RKO (cell line): ENCODE measurements around the gene MRPL42.

Experiments used
- DNase-seq: peaks from one replicate; pipeline ENCODE4 v3.0.0-alpha.2; 2016; ENCODE audit warnings: low spot score

The MRPL42 gene

DNA sequence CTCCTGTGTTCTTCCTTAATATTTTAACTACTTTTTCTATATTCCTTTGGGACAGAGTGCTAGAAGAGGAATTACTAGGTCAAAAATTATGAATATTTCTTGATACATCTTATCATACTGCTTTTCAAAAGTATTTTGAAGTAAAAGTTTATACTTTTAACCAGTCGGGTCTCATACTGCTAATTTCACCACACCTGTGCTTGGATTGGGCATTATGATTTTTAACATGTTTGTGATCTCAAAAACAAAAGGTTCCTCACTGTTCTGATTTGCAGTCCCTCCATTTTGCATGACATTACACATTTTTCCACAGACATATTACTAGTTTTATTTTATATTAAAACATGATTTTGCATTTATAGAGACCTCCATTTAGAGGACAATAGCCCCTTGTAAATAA lies 32.9 kb downstream of the MRPL42 start:
- no peak for DNase-seq

DNA sequence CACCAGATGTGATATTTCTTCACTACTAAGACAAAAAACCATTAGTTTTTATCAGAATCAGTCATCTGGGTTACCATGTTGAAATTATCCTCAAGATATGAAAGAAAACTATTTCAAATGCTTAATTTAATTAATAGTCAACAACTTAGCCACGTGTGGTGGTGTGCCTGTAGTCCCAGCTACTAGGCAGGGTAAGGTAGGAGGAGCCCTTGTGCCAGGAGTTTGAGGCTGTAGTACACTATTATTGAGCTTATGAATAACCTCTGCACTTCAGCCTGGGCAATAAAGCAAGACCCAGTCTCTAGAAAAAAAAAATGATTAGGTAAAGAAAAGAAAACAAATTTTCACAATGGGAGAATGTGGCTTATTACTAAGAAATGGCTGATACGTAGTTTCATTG lies 33.4 kb downstream of the MRPL42 start:
- DNase-seq: no peak

DNA sequence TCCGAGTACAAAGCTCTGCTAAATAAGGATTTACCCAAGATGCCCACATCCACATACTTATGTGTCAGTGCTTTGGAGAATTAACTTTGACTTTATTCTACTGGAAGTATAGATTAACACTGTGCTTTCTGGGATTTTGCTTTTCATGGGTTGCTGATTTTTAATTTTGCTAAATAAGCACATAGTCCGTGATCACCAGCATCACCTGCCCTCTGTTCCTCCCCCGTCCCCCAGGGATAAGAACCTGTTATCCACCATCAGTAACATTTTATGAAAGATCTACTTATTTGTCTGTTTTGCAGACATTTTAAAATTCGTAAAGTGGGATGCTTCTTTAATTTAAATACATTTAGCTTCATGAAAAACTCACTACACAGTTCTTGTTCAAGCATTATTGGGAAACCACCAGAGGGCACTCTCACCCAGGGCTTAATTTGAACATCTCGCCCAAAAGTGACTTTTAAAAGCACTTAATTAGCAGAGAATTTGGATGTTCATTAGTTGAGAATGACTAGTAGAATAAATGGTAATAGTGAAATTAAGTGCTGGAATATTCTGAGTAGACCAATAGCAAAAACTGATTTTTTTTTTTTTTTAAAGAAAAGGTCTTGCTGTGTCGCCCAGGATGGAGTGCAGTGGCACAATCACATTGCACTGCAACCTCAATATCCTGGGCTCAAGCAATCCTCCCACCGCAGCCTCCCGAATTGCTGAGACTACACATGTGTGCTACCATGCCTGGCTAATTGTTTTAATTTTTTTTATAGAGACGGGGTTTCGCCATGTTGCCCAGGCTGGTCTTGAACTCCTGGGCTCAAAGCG lies 35.7 kb downstream of the MRPL42 start:
- DNase-seq: peak; percentile 41

DNA sequence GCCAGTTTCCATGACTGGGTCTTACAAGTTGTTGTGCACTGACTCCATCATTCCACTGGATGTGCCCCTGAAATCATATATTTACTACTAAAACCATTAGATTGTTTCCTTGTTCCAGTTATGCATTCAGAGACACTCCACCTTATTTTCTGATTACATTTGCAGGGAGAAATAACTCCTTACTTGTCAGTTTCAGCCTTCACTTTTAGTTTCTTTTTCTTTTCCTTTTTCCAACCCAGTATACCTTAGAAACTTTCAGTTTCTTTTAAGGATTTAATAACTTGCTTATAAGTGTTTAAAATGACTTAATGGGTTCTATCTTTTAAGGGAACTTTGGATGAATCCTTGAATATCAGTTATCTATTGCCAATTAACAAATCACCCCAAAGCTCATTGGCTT lies 39.9 kb downstream of the MRPL42 start:
- no peak for DNase-seq

DNA sequence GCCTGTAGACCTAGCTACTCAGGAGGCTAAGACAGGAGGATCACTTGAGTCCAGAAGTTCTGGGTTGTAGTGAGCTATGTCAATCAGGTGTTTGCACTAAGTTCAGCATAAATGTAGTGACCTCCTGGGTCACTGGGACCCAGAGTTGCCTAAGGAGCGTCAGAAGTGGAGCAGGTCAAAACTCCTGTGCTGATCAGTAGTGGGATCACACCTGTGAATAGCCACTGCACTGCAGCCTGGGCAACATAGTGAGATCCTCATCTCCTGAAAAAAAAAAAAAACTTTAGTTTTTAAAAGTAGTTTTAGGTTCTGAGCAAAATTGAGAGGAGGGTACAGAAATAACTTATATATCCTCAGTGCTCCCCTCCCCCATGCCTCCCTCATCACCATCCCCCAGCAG lies 42.2 kb downstream of the MRPL42 start:
- DNase-seq: no peak

DNA sequence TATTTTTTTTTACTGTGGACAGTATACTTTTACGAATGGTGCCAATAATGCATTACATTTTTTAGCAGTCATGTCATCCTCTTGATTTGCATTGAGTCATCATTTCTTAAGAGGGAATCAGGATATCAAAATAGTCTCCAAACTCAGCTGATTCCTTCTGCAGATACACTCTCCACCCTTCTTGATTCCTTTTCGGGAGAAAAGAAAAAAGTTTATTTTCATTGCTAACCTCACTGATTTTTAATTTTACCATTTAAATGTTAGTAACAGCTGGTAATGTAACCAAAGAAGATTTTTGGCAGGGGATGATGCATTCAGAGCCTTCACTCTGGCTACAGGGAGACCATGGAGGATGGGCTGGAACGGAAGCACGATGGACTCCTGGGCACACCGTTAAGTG lies 47.5 kb downstream of the MRPL42 start:
- DNase-seq: peak; percentile 67

DNA sequence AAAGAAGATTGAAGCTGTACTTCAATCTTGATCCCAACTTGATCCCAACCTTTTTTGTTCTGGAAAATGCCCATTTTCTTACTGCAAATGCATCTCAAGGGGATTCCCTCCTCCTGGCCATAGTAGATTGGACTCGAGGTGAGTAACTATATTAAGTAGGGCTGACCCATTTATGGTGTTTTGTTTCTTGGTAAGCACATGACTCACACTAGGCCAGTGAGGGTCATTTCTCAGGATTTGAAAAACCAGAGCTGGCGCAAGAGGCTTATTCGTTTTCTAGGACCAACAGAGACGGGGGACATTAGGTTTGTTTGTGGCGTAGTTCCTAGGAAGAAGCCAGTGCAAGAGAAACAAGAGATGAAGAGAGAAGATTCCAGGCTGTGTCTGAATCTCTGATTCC lies 51.4 kb downstream of the MRPL42 start:
- peak; percentile 24 for DNase-seq

DNA sequence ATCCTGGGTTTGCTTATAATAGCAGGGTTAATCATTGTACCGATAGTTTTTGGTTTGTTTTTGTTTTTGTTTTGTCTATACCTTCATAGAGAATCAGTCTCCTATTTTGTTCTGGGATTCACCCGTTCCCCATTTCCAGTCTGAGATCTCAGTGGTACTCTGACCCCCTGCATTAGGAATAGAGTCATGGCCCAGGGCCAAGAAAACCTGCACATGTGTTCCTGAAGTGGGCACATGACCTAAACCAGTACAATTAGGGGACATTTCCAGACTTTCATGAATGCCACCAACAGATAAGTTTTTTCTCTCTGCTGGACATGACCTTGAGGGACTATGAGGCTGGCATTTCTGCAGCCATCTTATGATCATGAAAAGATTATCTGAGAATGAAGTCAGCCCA lies 52.5 kb downstream of the MRPL42 start:
- no peak for DNase-seq

DNA sequence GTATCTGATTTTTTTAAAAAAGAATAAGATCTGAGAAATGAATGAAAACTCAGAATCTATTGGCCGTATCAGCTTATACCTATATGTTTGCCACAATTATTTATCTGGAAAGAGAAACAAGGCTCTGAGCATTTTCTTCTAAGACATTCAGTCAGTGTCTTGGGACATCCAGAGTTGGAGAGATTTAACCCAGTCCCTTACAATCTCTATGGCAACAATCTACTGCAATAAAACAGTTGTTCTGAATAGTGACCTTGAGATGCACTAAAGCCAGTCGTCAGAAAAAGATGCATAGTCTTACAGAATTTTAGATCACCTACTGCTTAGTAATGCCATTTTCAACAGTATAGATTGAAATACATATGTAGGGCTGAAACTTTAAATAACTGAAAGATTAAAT lies 53.1 kb downstream of the MRPL42 start:
- DNase-seq: no peak

DNA sequence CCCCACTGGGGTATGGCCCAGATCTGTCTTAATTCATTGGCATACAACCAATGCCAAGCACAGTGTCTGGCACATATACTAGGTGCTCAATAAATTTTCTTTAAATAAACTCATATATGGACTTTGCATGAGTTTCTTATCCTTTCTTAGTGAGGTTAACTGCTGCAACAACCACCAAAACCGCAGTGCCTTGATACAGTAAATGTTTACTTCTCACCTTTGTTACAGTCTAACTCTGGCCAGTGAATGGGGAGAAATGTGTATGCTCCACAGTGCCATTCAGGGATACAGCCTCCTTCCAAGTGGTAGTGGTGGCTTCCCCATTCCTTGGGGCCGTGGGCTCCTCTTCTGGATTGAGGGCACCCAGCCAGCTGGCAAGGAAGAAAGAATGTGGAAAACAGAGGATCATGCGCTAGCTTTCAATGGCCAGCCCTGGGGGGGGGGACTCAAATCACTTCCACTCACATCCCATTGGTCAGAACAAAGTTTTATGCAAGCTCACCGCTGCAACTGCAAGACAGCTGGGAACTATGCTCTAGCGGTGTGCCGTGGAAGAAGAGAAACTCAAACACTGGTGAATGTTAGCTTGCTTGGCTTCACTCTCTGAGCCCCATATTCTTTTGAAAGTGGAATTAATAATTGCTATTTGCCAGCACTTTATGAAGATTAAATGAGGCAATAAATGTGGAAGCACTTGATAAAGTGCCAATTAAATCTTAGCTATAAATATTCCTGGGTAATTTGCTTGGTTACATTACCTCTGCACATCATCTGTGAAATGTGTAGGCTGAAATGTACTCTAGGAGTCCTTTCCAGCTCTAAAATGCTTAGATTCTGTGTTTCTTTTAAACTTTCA lies 54.1 kb downstream of the MRPL42 start:
- no peak for DNase-seq

DNA sequence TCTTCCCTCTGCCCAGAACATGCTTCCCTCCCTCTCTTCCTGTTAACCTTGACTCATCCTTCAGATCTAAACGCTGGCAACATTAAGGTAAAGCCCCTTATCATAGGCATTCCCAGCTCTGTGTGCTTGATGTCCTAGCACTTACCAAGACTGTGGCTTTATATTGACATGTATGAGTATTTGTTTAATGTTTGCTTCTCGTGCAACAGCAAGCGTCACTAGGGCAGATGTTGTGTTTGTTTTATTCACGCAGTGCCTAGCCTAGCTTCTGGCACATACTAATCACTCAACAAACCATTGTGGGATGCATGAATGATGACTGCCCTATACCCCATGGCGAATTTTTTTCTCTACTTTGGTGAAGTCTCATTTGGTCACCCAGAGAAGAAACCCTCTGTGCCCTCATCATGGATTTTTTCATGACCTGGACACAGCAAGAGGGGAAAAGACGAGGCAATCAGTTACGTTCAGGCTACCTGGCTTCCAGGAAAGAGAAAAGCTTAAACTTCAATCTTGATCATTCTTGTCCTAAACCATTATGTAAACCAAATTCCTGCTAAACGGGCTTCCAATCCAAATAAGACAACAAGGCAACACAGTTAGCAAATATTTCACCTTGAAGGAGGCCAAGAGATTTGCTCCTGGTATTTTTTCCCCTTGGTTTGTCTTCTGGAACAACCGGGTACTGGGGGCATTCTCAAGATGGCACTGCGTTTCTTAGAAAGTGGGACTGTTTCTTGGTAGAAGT lies 57.2 kb downstream of the MRPL42 start:
- DNase-seq: no peak

DNA sequence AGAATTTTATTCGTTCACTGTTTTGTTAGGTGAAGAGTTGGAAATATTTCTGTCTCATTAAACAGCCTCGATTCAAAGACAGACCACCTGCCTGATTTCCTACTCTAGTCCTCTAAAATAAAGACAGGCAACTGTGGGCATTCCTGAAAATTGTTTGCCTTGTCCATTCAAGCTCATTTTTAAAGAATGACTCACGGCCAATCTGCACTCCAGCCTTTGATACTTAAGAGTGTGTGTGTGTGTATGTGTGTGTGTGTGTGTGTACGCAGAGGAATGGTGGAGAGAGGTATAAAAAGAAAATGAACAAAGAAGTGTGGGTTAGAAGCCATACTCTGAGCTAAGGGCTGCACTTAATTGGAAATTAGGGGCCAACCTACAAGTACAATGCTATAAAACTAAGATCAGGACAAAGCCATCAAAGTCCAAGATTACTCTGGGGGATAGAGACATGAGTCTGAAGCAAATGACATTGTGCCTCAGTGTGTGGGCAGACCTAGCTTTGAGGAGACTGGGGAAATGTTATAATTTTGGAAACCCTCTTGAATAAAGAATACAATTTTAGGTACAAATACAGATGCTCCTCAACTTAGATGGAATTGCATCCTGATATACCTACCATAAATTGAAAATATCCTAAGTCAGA lies 59.6 kb downstream of the MRPL42 start:
- peak; percentile 42 for DNase-seq

DNA sequence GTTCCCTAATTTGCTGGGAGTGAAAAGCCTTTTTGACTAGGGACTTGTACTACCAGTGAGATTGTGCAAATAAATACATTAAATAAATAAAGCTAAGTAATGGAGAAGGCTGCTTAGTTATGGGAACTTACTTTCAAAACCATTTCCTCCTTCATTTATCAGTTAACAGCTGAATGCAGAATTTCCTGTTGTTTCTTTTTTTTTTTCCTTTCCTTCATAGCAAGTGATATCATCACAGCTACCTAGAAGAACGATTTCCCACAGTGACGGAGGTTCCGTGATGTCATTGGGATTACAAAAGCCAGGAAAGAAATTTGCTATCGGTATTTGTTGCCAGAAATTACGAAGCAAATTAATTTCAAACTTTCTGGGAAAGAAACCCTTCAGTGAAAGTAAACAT lies 63.0 kb downstream of the MRPL42 start:
- DNase-seq: no peak

DNA sequence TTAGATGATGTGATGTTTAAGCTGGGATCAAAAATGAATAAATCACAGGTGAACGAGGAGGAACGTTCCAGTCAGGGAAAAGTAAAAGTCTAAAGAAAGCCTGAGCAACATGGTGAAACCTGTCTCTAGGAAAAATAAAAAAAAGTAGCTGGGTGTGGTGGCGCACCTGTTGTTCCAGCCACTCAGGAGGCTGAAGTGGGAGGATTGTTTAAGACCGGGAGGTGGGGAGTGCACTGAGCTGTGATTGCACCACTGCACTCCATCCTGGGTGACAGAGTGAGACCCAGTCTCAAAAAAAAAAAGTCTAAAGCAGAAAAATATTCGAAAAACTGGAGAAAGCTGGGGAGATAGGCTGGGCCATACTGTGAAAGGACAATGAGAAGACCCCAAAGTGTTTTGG lies 66.0 kb downstream of the MRPL42 start:
- DNase-seq: no peak

DNA sequence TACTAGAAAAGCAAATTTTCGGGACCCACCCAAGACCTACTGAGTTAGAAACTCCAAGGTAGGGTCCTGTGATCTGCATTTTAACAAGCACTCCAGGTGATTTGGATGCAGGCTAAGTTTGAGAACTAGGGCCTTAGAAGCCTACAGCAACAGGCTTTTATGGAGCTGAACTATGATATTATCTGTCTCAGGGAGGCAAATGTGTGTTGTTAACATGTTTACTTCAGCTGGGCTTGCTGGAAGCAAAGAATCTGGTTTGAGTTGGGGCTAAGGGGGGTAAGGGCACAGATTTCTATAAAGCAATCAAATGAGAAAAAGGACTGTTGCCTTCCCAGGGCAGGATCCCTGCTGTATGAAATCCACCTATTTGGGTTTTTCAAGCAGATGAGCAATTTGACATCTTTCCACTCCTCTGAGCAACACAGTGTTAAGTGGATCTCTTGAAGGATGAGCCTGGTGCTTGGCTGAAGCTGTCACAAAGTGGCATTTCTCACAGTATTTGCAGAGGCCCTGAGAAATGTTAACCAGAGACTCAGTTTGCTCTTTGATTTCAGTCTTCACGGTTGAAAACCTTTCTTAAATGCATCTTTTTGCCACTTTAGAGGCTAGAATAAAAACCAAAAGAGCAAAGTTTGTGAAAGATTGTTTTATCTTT lies 68.9 kb downstream of the MRPL42 start:
- no peak for DNase-seq

DNA sequence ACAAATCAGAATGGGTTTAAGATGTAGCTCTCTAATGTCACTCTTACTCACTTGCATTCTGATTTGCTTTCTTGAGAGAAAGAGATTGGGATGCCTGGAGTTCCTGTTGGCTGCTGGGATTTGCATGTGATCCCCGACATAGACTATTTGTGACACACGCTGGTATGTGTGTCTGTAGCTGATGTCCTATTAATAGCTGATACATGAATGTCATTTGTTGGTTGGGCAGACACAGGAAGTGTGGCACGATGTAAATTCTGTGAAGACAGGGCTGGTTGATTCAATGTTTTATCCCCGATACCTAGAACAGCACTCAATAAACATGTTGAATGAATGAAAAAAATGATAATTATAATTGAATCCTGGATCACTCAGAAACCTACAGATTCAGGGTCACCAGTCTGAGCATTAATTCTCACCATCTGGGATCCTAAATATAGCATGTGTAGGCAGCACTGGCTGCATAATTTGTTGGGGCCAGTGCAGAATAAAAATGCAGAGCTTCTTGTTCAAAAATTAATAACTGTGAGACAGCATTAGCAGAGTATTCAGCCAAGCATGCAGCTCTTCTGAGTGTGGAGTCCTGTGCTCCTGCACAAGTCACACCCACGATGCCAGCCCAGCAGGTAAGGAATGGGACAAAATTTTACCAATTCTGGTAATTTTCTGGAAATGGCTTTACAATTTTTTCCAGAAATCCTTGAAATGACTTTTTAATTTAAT lies 69.6 kb downstream of the MRPL42 start:
- no peak for DNase-seq

DNA sequence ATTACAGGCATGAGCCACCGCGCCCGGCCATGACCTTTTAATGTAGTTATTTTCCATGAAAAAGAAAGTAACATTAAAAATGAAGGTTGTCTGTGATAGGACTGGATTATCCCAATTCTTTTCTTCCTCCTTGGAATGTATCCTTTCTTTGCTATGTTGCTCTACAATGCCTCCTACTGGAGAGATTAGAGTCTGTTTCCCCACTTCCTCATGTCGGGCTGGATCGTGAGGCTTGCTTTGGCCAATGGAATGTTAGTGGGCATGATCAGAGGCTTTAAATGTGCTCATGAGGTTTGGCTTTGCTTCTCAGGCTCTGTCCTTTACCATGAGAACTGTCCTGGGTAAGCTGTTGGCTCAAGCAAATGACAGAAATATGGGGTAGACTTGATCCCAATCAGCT lies 70.5 kb downstream of the MRPL42 start:
- DNase-seq: no peak

DNA sequence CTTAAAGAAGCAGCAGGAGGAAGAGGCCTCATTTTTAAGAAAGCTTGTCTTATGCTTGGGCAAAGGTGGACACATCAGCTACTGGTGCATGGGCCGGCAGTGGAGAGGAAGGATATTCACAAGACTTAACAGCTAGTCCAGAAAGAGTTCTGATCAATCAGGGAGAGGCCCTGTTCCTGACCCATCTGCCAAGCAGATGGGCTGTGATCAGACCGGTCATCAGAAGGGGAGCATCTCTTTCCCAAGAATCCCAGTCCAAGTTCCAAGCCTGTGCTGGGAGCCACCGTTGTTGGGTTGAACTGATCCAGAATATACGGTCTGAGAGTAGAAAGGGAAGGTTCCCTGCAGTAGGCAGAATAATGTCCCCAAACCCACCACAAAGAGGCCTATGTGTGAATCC lies 72.5 kb downstream of the MRPL42 start:
- no peak for DNase-seq

DNA sequence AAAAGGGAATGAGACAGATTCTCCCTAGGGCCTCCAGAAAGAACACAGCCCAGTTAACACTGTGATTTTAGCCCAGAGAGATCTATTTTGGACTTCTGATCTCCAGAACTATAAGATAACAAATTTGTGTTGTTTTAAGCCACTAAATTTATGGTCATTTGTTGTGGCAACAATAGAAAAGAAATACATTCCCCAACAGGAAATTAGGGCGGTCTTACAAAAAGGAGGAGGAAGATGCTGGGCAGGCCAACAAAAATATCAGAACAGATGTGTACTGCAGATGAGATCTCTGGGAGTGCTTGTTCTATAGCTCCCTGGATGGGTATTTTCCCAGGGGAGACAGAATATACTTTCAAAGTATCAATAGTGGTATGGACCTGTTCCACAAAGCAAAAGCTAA lies 73.2 kb downstream of the MRPL42 start:
- no peak for DNase-seq

DNA sequence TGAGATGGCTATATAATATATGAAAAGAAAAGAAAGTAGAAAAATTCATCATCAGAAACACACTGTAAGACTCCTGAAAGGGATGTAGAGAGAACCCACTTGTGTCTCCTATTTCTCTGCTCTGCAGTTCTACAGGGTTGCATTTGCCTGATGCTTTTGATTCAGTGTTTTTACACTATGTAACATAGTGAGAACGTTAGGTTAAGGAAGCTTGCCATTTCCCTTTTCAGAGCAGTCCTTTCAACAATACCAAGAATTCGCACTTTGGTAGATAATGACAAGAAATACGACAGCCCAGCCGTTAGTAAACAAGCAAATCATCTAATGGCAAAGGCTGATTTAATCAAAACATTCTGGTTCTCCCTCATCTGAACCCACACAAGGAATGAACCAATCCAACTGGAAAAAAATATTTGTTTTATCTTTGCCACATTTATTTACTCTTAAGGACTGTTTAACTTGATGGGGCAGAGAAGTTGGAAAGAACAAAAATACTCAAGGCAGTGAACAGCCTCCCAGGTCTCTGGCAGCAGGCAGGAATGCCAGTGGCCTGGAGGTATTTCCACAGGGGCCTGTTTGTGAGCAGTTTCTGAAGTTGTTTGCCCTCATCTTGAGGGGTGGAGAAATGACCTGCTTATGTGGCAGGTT lies 74.4 kb downstream of the MRPL42 start:
- DNase-seq: no peak

DNA sequence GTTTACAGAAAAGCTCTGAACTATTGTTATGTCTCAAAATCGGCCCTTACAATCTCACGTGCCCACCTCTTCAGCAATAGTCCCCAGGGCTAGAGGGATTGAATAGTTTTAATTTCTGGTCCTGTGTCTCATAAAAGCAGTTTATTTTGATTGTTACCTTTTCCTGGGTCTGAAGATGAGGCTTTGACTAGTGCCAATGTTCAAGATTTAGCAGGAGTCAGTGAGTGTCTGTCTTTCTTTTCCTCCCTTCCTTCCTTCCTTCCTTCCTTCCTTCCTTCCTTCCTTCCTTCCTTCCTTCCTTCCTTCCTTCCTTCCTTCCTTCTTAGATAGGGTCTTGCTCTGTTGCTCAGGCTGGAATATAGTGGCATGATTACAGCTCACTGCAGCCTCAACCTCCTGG lies 80.5 kb downstream of the MRPL42 start:
- no peak for DNase-seq
